ENCODE data around the gene CLDND2. TPM values are rescaled to one million over a fixed set of nuclear protein-coding genes. Genes with fewer than 3 reads are reported as not detected.

The CLDND2 gene
- total RNA-seq, 1 donor from 2014 or later = 0.84 TPM

- Histone ChIP-seq H2AFZ (ENCODE audit: low read depth, low read length) (peak overlapping the region; percentile 87), H3K27me3 (ENCODE audit: insufficient read depth, low read length) (no peaks in the 10 kb centered on the region), H3K79me2 (ENCODE audit: insufficient read depth, low read length) (peaks cover 20% of the 10 kb centered on the region), H3K27ac (ENCODE audit: low read depth, low read length) (peak overlapping the region; percentile 82), H4K20me1 (ENCODE audit: insufficient read depth, low read length) (no peaks in the 10 kb centered on the region), H3K4me2 (ENCODE audit: low read length) (peak overlapping the region; percentile 98), H3K36me3 (ENCODE audit: insufficient read depth, low read length) (no peaks in the 10 kb centered on the region), H3K4me1 (ENCODE audit: insufficient read depth, low read length) (peaks cover 30% of the 10 kb centered on the region), H3K9me3 (ENCODE audit: insufficient read depth, low read depth, low read length) (no peaks in the 10 kb centered on the region), H3K9ac (ENCODE audit: low read length) (peak overlapping the region; percentile 92), H3K4me3 (ENCODE audit: insufficient read depth, low read depth, low read length) (peak overlapping the region; percentile 93)
- Mint-ChIP-seq H3K27ac (ENCODE audit: unreplicated experiment) (peak overlapping the region; percentile 89), H3K27me3 (ENCODE audit: low read depth, unreplicated experiment) (no peaks in the 10 kb centered on the region), H3K4me1 (ENCODE audit: low read depth, unreplicated experiment) (peaks cover 18% of the 10 kb centered on the region), H3K36me3 (ENCODE audit: low read depth, unreplicated experiment) (peaks cover 2% of the 10 kb centered on the region), H3K9me3 (ENCODE audit: unreplicated experiment) (peaks cover 2% of the 10 kb centered on the region), H3K4me3 (ENCODE audit: unreplicated experiment) (peak overlapping the region; percentile 91)
- FAIRE-seq = no peak
- TF ChIP-seq CTCF (IDR thresholded peaks at IDR 0.05; ENCODE audit: insufficient read depth, low read depth, low read length) (no peak), EZH2 (IDR thresholded peaks at IDR 0.05; ENCODE audit: insufficient read depth, low read length) (no peak)
- peak; percentile 42 for DNase-seq (ENCODE audit: low read depth)
Observed at GRCh38 chr19:51365211-51365964, 3.4 kb downstream of the CLDND2 start.

DNA sequence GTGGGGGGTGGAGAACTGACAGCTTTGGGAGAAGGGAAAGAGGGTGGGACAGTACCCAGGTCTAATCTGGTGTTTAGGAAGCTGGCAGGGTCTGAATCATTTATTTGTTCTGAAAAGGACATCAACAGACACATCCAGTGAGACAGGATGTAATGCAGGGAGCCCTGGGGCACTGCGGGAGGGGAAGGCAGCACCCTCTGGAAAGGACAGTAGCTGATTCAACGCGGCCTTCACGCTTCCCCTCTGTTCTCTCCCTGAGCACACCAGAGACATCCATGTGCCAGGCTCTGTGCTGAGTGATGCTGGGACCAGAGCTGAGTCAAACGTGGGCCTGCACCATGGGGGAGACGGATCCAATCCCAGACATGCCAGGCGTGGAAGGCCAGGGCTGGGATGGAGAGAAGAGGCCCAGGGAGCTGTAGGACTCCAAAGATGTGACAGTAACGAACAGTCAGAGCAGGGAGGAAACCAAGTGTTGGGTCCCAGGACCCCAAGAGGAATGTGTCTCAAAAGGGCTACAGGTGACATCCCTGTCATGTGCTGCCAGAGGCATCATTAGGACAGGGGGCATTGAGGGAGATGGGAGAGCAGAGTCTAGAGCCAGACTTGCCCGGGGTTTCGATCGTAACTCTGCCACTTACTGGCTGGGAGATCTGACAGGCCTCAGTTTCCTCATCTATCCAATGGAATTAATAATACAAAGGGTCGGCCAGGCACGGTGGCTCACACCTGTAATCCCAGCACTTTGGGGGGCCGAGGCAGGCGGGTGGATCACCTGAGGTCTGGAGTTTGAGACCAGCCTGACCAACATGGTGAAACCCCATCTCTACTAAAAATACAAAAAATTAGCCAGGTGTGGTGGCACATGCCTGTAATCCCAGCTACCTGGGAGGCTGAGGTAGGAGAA is 4.3 kb downstream of the CLDND2 start:
- Histone ChIP-seq H3K36me3 (ENCODE audit: insufficient read depth, low read length) (no peaks in the 10 kb centered on the region), H3K4me3 (ENCODE audit: insufficient read depth, low read depth, low read length) (no peak overlapping the region), H3K4me1 (ENCODE audit: insufficient read depth, low read length) (peaks cover 35% of the 10 kb centered on the region), H3K9me3 (ENCODE audit: insufficient read depth, low read depth, low read length) (no peaks in the 10 kb centered on the region), H3K27ac (ENCODE audit: low read depth, low read length) (no peak overlapping the region), H3K79me2 (ENCODE audit: insufficient read depth, low read length) (peaks cover 20% of the 10 kb centered on the region), H3K4me2 (ENCODE audit: low read length) (no peak overlapping the region), H4K20me1 (ENCODE audit: insufficient read depth, low read length) (peaks cover 4% of the 10 kb centered on the region), H3K27me3 (ENCODE audit: insufficient read depth, low read length) (no peaks in the 10 kb centered on the region), H2AFZ (ENCODE audit: low read depth, low read length) (no peak overlapping the region), H3K9ac (ENCODE audit: low read length) (no peak overlapping the region)
- Mint-ChIP-seq H3K4me1 (ENCODE audit: low read depth, unreplicated experiment) (peaks cover 20% of the 10 kb centered on the region), H3K9me3 (ENCODE audit: unreplicated experiment) (no peaks in the 10 kb centered on the region), H3K27ac (ENCODE audit: unreplicated experiment) (peak overlapping the region; percentile 79), H3K4me3 (ENCODE audit: unreplicated experiment) (peak overlapping the region; percentile 72), H3K36me3 (ENCODE audit: low read depth, unreplicated experiment) (peaks cover 2% of the 10 kb centered on the region), H3K27me3 (ENCODE audit: low read depth, unreplicated experiment) (no peaks in the 10 kb centered on the region)
- TF ChIP-seq CTCF (IDR thresholded peaks at IDR 0.05; ENCODE audit: insufficient read depth, low read depth, low read length) = no peak
- DNase-seq (ENCODE audit: low read depth) (no peak), FAIRE-seq (no peak)

All from astrocyte (in vitro differentiated cells and primary cell).